ENCODE results near the gene NAA16.

The NAA16 gene

GRCh38 chr13:41315443-41316047, 4.5 kb downstream of the NAA16 start:
- H3K9ac ChIP-seq, result no peak overlapping the region
- H3K4me3 ChIP-seq, result no peak overlapping the region
- H3K27me3 ChIP-seq, result no peaks in the 10 kb centered on the region
- TF ChIP-seq Cebpa-rat (IDR thresholded peaks at IDR 0.05), result no peak
- H4K20me1 ChIP-seq, result peaks cover 78% of the 10 kb centered on the region
- H3K4me1 ChIP-seq, result peaks cover 35% of the 10 kb centered on the region
- H3K9me3 ChIP-seq, result no peaks in the 10 kb centered on the region
- H3K4me2 ChIP-seq, result no peak overlapping the region
- peaks cover 26% of the 10 kb centered on the region for H3K36me3 ChIP-seq
- H3K27ac ChIP-seq, result no peak overlapping the region

GRCh38 chr13:41317243-41317642, 6.2 kb downstream of the NAA16 start:
- peaks cover 43% of the 10 kb centered on the region for H3K36me3 ChIP-seq
- H3K4me2 ChIP-seq, result no peak overlapping the region
- no peaks in the 10 kb centered on the region for H3K27me3 ChIP-seq
- peaks cover 77% of the 10 kb centered on the region for H4K20me1 ChIP-seq
- H3K9me3 ChIP-seq, result no peaks in the 10 kb centered on the region
- no peak overlapping the region for H3K4me3 ChIP-seq
- TF ChIP-seq Cebpa-rat (IDR thresholded peaks at IDR 0.05), result no peak
- no peak overlapping the region for H3K9ac ChIP-seq
- H3K27ac ChIP-seq, result no peak overlapping the region
- H3K4me1 ChIP-seq, result peaks cover 33% of the 10 kb centered on the region

GRCh38 chr13:41325752-41326151, 14.7 kb downstream of the NAA16 start:
- no peaks in the 10 kb centered on the region for H3K9me3 ChIP-seq
- peaks cover 65% of the 10 kb centered on the region for H3K36me3 ChIP-seq
- no peak overlapping the region for H3K9ac ChIP-seq
- no peaks in the 10 kb centered on the region for H3K27me3 ChIP-seq
- no peak overlapping the region for H3K4me3 ChIP-seq
- H3K27ac ChIP-seq, result no peak overlapping the region
- no peaks in the 10 kb centered on the region for H3K4me1 ChIP-seq
- H4K20me1 ChIP-seq, result 0 out of 2 replicates have a peak, but pooled peaks cover 9% of the 10 kb centered on the region
- TF ChIP-seq Cebpa-rat (IDR thresholded peaks at IDR 0.05), result no peak
- no peak overlapping the region for H3K4me2 ChIP-seq

- Histone ChIP-seq H4K20me1 (0 out of 2 replicates have a peak, but pooled peaks cover 3% of the 10 kb centered on the region), H3K9ac (no peak overlapping the region), H3K4me1 (no peaks in the 10 kb centered on the region), H3K27me3 (no peaks in the 10 kb centered on the region), H3K9me3 (no peaks in the 10 kb centered on the region), H3K4me3 (no peak overlapping the region), H3K4me2 (no peak overlapping the region), H3K27ac (no peak overlapping the region), H3K36me3 (peaks cover 58% of the 10 kb centered on the region)
- TF ChIP-seq Cebpa-rat (IDR thresholded peaks at IDR 0.05), result no peak
Measured at GRCh38 chr13:41326661-41327060, 15.6 kb downstream of the NAA16 start.

- no peak overlapping the region for H3K4me3 ChIP-seq
- H4K20me1 ChIP-seq, result no peaks in the 10 kb centered on the region
- H3K9ac ChIP-seq, result no peak overlapping the region
- H3K9me3 ChIP-seq, result no peaks in the 10 kb centered on the region
- H3K4me1 ChIP-seq, result no peaks in the 10 kb centered on the region
- H3K27me3 ChIP-seq, result no peaks in the 10 kb centered on the region
- TF ChIP-seq Cebpa-rat (IDR thresholded peaks at IDR 0.05), result no peak
- H3K27ac ChIP-seq, result no peak overlapping the region
- peaks cover 51% of the 10 kb centered on the region for H3K36me3 ChIP-seq
- H3K4me2 ChIP-seq, result no peak overlapping the region
Measured at GRCh38 chr13:41327994-41328790, 17.1 kb downstream of the NAA16 start.

- H3K4me1 ChIP-seq, result no peaks in the 10 kb centered on the region
- H3K4me3 ChIP-seq, result no peak overlapping the region
- no peak overlapping the region for H3K27ac ChIP-seq
- TF ChIP-seq Cebpa-rat (IDR thresholded peaks at IDR 0.05), result no peak
- no peak overlapping the region for H3K9ac ChIP-seq
- H3K36me3 ChIP-seq, result peaks cover 33% of the 10 kb centered on the region; the same call in 1 of the 2 replicates
- no peaks in the 10 kb centered on the region for H3K9me3 ChIP-seq
- no peaks in the 10 kb centered on the region for H3K27me3 ChIP-seq
- no peaks in the 10 kb centered on the region for H4K20me1 ChIP-seq
- H3K4me2 ChIP-seq, result no peak overlapping the region
Measured at GRCh38 chr13:41332829-41333228, 21.8 kb downstream of the NAA16 start.

GRCh38 chr13:41334810-41335209, 23.7 kb downstream of the NAA16 start:
- no peaks in the 10 kb centered on the region for H3K27me3 ChIP-seq
- no peaks in the 10 kb centered on the region for H3K4me1 ChIP-seq
- H4K20me1 ChIP-seq, result no peaks in the 10 kb centered on the region
- no peaks in the 10 kb centered on the region for H3K9me3 ChIP-seq
- H3K27ac ChIP-seq, result no peak overlapping the region
- H3K4me2 ChIP-seq, result no peak overlapping the region
- no peak overlapping the region for H3K4me3 ChIP-seq
- H3K9ac ChIP-seq, result no peak overlapping the region
- peaks cover 37% of the 10 kb centered on the region for H3K36me3 ChIP-seq
- TF ChIP-seq Cebpa-rat (IDR thresholded peaks at IDR 0.05), result no peak

GRCh38 chr13:41344358-41344757, 33.3 kb downstream of the NAA16 start:
- H4K20me1 ChIP-seq, result no peaks in the 10 kb centered on the region
- H3K27ac ChIP-seq, result no peak overlapping the region
- no peaks in the 10 kb centered on the region for H3K27me3 ChIP-seq
- H3K9me3 ChIP-seq, result peaks cover 7% of the 10 kb centered on the region
- H3K9ac ChIP-seq, result no peak overlapping the region
- TF ChIP-seq Cebpa-rat (IDR thresholded peaks at IDR 0.05), result no peak
- no peak overlapping the region for H3K4me3 ChIP-seq
- H3K4me2 ChIP-seq, result no peak overlapping the region
- peaks cover 81% of the 10 kb centered on the region for H3K36me3 ChIP-seq
- H3K4me1 ChIP-seq, result no peaks in the 10 kb centered on the region

GRCh38 chr13:41345165-41345913, 34.3 kb downstream of the NAA16 start:
- Histone ChIP-seq H3K9me3 (peaks cover 7% of the 10 kb centered on the region), H3K36me3 (peaks cover 85% of the 10 kb centered on the region)
- TF ChIP-seq Cebpa-rat (IDR thresholded peaks at IDR 0.05), result no peak

More at GRCh38 chr13:41345165-41345913, 34.3 kb downstream of the NAA16 start:
- Histone ChIP-seq H3K4me1 (no peaks in the 10 kb centered on the region), H4K20me1 (no peaks in the 10 kb centered on the region), H3K4me3 (no peak overlapping the region), H3K4me2 (no peak overlapping the region), H3K9ac (no peak overlapping the region), H3K27ac (no peak overlapping the region), H3K27me3 (no peaks in the 10 kb centered on the region)

Data from BLaER1 (cell line).